PFSK-1 (cell line): ENCODE data around the gene MTTP.

ENCODE experiments used
- POLR2AphosphoS5 ChIP-seq: IDR thresholded peaks from 2 replicates; pipeline ENCODE4 v1.6.1; 2012; ENCODE audit warnings: low read depth, mild to moderate bottlenecking, control low read depth, low read length, moderate library complexity
- SIN3A ChIP-seq: IDR thresholded peaks from 2 replicates; pipeline ENCODE4 v1.6.1; 2012; ENCODE audit warnings: mild to moderate bottlenecking, low read length, moderate library complexity, borderline replicate concordance; ENCODE audit not compliant: insufficient read depth
- TF ChIP-seq, protein P1 (sequence below), 2 experiments: IDR thresholded peaks; 2 replicates each; pipeline versions ENCODE4 v1.6.1 to v1.8.0; 2011 to 2012; ENCODE audit warnings: low read depth in 2 of 2, low read length in 2 of 2, control low read depth in 1 of 2, inconsistent platforms in 1 of 2, mild to moderate bottlenecking in 1 of 2, moderate library complexity in 1 of 2; ENCODE audit not compliant: insufficient read depth in 1 of 2

DNA sequence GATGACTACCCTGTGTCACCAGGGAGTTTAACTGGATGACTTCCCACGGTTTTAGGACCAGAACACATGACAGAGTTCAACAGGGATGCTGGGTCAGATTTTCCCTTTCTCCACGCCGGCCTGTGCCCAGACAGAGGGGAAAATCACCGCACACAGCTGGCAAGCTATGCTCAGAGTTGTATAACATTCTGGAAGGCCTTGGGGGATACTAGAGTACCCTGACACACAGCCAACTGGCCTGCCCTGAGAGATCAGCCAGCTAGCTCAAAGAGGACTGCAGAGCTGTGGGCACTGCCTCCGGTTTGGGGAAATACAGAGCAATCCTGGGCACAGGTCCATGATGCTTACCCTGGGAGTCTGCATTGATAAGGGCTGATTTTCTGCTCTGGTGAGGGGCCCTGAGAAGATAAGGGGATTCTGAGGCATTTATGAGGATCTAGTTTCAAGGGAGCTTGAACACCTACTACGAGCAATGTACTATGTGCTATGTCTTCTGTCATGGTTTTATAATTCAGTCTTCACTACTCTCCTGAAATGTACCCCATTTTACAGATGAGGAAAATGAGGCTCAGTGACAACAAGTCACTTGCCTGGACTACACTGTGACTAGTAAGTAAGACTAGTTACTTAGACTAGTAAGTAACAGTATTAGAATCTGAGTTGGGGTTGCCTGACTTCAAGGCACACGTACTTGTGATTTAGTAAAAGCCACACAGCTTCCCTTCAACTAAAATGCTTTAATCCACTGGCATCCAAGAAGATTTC is 68.3 kb downstream of the MTTP start:
- no peak for TF ChIP-seq POLR2AphosphoS5
- TF ChIP-seq, protein P1, sequence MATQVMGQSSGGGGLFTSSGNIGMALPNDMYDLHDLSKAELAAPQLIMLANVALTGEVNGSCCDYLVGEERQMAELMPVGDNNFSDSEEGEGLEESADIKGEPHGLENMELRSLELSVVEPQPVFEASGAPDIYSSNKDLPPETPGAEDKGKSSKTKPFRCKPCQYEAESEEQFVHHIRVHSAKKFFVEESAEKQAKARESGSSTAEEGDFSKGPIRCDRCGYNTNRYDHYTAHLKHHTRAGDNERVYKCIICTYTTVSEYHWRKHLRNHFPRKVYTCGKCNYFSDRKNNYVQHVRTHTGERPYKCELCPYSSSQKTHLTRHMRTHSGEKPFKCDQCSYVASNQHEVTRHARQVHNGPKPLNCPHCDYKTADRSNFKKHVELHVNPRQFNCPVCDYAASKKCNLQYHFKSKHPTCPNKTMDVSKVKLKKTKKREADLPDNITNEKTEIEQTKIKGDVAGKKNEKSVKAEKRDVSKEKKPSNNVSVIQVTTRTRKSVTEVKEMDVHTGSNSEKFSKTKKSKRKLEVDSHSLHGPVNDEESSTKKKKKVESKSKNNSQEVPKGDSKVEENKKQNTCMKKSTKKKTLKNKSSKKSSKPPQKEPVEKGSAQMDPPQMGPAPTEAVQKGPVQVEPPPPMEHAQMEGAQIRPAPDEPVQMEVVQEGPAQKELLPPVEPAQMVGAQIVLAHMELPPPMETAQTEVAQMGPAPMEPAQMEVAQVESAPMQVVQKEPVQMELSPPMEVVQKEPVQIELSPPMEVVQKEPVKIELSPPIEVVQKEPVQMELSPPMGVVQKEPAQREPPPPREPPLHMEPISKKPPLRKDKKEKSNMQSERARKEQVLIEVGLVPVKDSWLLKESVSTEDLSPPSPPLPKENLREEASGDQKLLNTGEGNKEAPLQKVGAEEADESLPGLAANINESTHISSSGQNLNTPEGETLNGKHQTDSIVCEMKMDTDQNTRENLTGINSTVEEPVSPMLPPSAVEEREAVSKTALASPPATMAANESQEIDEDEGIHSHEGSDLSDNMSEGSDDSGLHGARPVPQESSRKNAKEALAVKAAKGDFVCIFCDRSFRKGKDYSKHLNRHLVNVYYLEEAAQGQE (IDR thresholded peaks at IDR 0.05; ENCODE audit: insufficient read depth in 1 of 2, low read depth in 2 of 2, low read length in 2 of 2): no peak
- TF ChIP-seq SIN3A: no peak
